Bronchial epithelial cell (primary cell): ENCODE measurements around the gene DTNBP1. TPM values are rescaled to one million over a fixed set of nuclear protein-coding genes. Genes with fewer than 3 reads are reported as not detected.

Experiments
- DNase-seq: peaks from one replicate; pipeline ENCODE4 v3.0.0-alpha.2; 2010; ENCODE audit warnings: low read depth
- FAIRE-seq: peaks from 2 replicates; lab custom pipeline; 2011; peaks lifted over from hg19 to GRCh38; lab: Jason Lieb, UNC
- H3K27me3 ChIP-seq: 2 replicates; pipeline ENCODE4 v1.5.1; 2011; ENCODE audit warnings: low read length; ENCODE audit not compliant: control insufficient read depth, insufficient read depth
- H3K36me3 ChIP-seq: 2 replicates; pipeline ENCODE4 v1.5.1; 2011; ENCODE audit warnings: low read length; ENCODE audit not compliant: control insufficient read depth, insufficient read depth
- H3K4me3 ChIP-seq: 2 replicates; pipeline ENCODE4 v1.5.1; 2011; ENCODE audit warnings: mild to moderate bottlenecking, low read depth, low read length, control low read depth
- total RNA-seq: library from RNA; depleted of rRNA; stranded (reverse); fragments of >200 nt; gene quantifications from 2 replicates; pipeline ENCODE4 v1.2.1, GENCODE V29; 2014
- TF ChIP-seq, protein P1 (sequence below): IDR thresholded peaks from 2 replicates; pipeline ENCODE4 v1.5.1; 2011; ENCODE audit warnings: mild to moderate bottlenecking, moderate library complexity, low read length, control low read depth, inconsistent platforms; ENCODE audit not compliant: insufficient read depth, severe bottlenecking

DTNBP1 gene
- total RNA-seq, 1 donor from 2014 or later = 6.3 TPM

DNA sequence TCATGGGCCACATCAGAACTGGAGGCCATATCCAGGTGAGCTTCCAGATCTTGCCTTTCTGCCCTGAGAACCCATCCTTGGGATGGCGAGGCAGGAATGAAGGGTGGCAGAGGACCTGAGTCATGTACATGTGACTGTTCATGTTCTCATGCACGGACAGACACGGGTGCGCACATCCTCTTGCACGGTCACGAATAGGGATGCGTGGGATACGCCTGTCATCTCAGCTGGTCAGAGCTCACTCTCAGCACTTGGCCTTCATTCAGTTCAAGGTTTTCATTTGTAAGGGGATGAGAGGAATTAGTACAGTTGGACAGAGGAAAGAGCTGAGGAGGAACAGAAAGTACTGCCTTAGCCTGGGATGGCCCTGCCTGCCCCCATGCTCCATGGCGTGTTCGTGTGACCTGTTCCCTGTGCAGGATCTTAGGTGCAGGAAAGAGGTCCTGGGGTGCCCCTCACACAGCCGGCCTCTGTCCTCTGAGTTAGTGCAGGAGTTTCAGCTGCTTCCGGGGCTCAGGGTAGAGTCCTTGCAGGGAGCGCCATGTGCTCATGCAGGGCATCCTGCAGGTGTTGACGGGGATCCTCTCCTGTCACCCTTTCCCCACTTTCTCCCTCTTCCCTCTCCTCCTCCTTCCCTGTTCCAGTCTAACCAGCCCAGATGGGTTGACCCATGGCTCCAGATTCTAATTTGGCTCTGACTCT, 173.4 kb downstream of the DTNBP1 start:
- TF ChIP-seq, protein P1, sequence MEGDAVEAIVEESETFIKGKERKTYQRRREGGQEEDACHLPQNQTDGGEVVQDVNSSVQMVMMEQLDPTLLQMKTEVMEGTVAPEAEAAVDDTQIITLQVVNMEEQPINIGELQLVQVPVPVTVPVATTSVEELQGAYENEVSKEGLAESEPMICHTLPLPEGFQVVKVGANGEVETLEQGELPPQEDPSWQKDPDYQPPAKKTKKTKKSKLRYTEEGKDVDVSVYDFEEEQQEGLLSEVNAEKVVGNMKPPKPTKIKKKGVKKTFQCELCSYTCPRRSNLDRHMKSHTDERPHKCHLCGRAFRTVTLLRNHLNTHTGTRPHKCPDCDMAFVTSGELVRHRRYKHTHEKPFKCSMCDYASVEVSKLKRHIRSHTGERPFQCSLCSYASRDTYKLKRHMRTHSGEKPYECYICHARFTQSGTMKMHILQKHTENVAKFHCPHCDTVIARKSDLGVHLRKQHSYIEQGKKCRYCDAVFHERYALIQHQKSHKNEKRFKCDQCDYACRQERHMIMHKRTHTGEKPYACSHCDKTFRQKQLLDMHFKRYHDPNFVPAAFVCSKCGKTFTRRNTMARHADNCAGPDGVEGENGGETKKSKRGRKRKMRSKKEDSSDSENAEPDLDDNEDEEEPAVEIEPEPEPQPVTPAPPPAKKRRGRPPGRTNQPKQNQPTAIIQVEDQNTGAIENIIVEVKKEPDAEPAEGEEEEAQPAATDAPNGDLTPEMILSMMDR = no peak
- DNase-seq (no peak), FAIRE-seq (peak; percentile 18)
- Histone ChIP-seq H3K27me3 (no peaks in the 10 kb centered on the region), H3K4me3 (no peak overlapping the region), H3K36me3 (peaks cover 20% of the 10 kb centered on the region)

DNA sequence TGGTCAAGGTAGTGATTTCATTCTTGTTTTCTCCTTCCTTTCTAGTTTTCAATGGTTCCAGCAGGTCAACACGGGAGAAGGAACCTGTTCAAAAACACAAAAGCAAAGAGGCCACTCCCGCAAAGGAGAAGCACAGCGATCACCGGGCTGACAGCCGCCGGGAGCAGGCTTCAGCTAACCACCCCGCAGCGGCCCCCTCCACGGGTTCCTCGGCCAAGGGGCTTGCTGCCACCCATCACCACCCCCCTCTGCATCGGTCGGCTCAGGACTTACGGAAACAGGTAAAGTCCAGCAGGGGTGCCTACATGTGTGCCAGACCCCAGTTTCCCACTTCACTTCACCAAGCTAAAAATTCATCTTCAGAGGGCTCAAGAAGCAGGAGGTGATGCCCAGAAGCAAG, 175.6 kb downstream of the DTNBP1 start:
- FAIRE-seq (no peak), DNase-seq (no peak)
- no peak overlapping the region for H3K4me3 ChIP-seq
- no peaks in the 10 kb centered on the region for H3K27me3 ChIP-seq
- TF ChIP-seq, protein P1 = no peak
- H3K36me3 ChIP-seq = peaks cover 18% of the 10 kb centered on the region

DNA sequence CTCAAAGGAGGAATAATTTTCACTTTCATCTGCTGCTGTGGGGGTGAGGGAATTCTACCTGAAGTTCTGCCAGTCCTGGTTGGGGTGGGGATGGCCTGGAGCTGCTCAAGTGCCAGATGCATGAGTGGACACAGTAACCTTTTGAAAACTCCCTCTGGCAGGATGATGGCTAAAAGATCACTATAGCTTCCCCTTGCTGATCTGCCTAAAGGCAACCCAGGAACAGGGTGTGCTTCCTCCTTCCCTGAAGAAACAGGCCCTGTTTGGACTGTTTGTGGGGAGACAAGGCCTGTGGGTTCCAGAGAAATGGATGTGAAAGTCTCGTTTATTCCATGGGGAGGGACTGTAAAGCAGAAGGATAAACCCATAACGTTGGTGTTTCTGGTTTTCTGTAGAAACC, 176.9 kb downstream of the DTNBP1 start:
- Histone ChIP-seq H3K36me3 (peaks cover 19% of the 10 kb centered on the region), H3K27me3 (no peaks in the 10 kb centered on the region), H3K4me3 (no peak overlapping the region)
- TF ChIP-seq, protein P1 = no peak
- DNase-seq (peak; percentile 31), FAIRE-seq (no peak)

DNA sequence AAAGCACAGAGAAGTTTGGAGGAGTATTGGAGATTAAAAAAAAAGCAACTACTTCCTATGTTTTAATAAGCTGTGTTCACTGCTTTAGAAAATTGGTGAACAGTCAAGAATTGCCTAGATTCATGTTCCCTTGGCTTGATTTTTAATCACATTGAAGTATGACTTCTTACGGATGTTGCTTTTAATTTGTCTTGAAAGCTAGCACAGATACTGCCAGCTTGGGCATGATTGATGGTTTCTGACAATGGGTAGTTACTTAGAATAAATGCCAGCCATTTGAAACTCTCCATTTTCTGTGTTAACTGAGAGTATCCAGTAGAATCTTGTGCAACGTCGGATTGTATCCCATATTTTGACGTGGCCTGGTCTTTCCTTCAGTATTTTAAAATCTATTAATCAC, 178.0 kb downstream of the DTNBP1 start:
- Histone ChIP-seq H3K27me3 (no peaks in the 10 kb centered on the region), H3K36me3 (peaks cover 19% of the 10 kb centered on the region), H3K4me3 (no peak overlapping the region)
- TF ChIP-seq, protein P1 = no peak
- FAIRE-seq = no peak
- DNase-seq = no peak

DNA sequence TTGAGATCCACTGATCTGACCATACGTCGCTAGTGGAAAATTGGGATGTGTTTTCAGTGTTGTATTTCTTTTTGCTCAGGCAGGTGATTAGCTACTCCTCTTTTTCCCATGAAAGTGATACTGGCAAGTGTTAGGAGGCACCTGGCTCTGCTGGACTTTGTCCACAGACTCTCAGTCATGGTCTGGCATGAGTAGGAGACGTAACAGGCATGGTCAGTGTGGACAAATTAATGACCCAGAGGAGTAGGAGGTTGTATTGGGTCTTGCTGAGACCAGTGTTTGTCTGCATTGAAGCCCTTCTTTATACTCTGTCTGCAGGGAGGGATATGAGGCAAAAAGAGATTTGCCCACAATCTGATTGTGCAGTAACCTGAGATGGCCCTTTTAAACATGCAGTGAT, 178.7 kb downstream of the DTNBP1 start:
- H3K4me3 ChIP-seq = no peak overlapping the region
- no peaks in the 10 kb centered on the region for H3K27me3 ChIP-seq
- DNase-seq = no peak
- TF ChIP-seq, protein P1 = no peak
- H3K36me3 ChIP-seq = peaks cover 19% of the 10 kb centered on the region
- FAIRE-seq = no peak

DNA sequence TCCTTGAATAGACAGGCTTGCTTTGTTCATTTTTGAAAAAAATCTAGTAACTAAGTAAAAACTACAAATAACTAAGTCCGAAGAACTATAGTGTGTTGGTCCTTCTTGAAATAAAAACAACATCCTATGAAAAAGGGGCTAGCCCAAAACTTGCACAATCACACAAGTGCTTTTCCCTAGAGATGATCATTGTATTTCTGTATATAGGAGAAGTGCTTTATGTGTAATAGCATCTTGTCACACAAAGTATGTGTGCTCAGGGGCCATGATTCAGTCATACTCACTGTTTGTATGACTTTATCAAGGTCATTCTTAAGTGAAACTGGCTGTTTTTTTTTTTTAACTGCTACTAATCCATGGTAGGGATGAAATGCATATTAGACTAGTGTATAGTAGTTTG, 179.8 kb downstream of the DTNBP1 start:
- no peak for FAIRE-seq
- H3K27me3 ChIP-seq = no peaks in the 10 kb centered on the region
- no peak overlapping the region for H3K4me3 ChIP-seq
- TF ChIP-seq, protein P1 = no peak
- peak; percentile 37 for DNase-seq
- peaks cover 14% of the 10 kb centered on the region for H3K36me3 ChIP-seq
